ENCODE results near the gene CELSR2.

DNA sequence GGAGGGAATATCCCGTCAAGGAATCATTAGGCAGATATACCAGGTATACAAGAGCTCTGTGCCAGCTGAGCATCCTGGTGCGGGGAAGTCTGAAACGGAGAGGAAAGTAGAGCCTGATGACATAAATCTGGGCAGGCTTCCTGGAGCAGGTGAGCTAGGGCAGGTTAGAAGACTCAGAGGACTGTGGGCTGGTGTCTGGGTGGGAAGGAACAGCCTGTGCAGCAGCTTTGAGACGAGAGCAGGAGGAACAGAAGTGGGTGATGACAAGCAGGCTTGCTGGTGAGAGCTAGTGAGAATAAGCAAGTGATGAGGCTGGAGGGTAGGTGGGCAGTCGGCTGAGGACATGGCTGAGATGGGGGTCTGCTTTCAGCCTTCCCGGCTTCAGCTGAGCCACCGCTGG lies 6.7 kb downstream of the CELSR2 start:
- TF ChIP-seq, protein P1, sequence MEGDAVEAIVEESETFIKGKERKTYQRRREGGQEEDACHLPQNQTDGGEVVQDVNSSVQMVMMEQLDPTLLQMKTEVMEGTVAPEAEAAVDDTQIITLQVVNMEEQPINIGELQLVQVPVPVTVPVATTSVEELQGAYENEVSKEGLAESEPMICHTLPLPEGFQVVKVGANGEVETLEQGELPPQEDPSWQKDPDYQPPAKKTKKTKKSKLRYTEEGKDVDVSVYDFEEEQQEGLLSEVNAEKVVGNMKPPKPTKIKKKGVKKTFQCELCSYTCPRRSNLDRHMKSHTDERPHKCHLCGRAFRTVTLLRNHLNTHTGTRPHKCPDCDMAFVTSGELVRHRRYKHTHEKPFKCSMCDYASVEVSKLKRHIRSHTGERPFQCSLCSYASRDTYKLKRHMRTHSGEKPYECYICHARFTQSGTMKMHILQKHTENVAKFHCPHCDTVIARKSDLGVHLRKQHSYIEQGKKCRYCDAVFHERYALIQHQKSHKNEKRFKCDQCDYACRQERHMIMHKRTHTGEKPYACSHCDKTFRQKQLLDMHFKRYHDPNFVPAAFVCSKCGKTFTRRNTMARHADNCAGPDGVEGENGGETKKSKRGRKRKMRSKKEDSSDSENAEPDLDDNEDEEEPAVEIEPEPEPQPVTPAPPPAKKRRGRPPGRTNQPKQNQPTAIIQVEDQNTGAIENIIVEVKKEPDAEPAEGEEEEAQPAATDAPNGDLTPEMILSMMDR (IDR thresholded peaks at IDR 0.05) = no peak
- TF ChIP-seq NR3C1 (IDR thresholded peaks at IDR 0.05) (no peak), EP300 (IDR thresholded peaks at IDR 0.05) (no peak), POLR2A (IDR thresholded peaks at IDR 0.05; ENCODE audit: low read length) (no peak), REST (IDR thresholded peaks at IDR 0.05) (no peak), MAFK (IDR thresholded peaks at IDR 0.05; ENCODE audit: partially characterized antibody) (no peak), TP53 (CRISPR knock-in tag; IDR thresholded peaks at IDR 0.05) (no peak), MYC (IDR thresholded peaks at IDR 0.05; ENCODE audit: borderline replicate concordance, low read length) (no peak)
- TF ChIP-seq, protein P2, sequence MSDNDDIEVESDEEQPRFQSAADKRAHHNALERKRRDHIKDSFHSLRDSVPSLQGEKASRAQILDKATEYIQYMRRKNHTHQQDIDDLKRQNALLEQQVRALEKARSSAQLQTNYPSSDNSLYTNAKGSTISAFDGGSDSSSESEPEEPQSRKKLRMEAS (IDR thresholded peaks at IDR 0.05) = no peak

All from A549 (cell line).